GM21825 (cell line): ENCODE results near the gene SMTNL2.
"Not testable (repeated sequence)": the region's sequence is repeated elsewhere in the genome, so short reads cannot be mapped to it uniquely, and the experiment has no call there.

Experiments used
- ATAC-seq: cut with Tn5 transposase; IDR thresholded peaks from one replicate; pipeline ENCODE4 v1.9.1; 2021; ENCODE audit warnings: mild to moderate bottlenecking, moderate library complexity; ENCODE audit not compliant: unreplicated experiment

SMTNL2 gene

DNA sequence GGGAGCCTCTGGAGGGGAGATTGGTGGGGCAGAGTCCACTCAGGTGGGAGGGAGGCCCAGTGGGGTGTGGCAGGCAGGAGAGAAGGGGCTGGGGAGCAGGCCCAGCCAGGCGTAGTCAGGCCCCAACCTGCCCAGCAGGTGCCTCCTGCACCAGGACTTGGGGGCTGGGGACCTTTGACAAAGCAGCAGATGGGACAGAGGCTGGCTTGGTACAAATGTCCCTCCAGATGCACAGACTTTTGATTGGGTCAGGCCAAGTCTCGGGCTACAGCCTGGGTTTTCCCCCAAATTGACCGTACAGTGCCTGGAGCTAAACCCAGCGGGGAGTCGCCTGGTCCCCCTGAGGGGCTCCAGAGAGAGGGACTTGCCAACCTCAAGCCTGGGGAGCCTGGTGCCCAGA lies 24.4 kb upstream of the SMTNL2 start:
- ATAC-seq, result no peak

DNA sequence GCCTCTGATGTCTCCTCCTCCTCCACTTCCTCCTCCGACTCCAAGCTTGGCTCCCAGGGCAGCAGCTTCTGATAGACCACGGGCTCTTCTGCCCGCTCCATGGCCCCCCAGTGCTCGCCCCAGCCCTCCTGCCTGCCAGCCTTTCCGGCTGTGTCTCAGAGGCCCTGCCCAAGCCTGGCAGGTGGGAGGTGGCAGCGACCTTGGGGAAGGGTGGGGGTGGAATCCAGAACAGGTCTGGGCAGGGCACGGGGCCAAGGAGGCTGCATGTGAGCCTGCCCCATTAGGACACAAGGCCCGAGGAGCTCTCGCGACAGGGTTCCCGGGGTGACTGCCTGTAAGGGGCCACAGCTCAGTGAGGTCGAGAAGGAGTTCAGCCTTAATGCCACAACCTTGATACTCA lies 23.9 kb upstream of the SMTNL2 start, which contains the start of gene GGT6:
TSS of gene GGT6 (minus strand) at position 157 of the 400 bp plus-strand sequence. CDS start at position 101, 56 bp downstream.
- no peak for ATAC-seq

DNA sequence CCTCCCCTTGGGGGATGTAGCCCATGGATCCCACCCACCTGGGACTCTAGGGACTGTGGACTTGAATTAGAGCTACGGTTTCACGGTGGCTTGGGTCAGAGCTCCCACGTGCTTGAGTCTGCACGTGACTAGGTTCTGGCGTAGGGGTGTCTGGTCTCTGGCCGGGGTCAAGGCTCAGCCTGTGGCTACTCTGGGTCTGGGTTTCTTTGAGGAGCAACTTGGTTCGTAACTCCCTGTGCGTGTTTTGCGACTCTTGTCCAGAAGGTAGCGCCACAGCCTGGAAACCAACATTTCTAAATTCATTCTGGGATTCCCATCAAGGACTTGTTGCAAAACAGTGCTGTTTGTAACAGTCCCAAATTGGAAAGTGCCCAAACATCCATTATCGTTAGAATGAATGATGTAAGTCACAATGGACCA lies 23.5 kb upstream of the SMTNL2 start:
- ATAC-seq, result no peak

DNA sequence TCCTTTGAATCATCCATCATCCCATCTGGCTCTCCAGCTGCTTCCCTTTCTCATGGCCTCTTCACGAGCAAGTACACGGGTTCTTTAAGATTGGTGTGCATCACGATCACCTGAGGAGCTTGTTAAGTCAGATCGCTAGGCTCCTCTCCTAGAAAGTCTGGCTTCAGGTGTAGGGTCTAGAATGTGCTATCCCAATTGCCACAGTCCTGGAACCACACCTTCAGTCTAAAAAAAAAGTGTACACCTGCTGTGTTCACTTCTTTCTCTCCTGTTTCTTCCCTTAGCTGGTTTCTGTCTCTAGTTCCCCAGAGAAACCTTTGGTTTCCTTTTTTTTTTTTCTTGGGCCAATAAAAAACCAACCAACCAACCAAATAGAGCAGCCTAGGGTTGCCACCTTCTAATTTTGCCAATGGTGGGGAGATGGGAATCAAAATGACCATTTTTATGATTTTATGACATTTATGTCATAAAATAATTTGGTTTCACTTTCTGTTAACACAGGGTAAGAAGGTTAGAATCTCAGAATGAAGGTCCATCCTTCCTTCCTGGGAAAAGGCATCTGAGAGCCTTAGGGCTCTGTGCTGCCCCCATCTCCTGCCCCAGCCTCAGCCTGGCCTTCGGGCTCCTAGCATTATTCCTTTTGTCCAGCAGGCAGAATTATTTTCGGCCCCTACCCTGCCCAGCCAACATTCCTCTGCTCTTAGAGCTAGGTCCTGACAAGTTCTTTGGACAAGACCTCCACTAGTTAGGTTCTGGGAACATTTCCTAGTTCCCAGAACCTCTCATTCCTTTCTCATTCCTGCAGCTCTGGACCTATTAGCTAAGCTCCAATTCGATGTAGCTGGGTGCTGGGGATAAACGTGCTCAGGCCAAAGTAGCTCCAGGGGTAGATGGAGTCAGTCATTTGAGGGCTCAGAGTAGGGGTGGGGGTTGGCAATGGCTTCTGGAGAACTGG lies 22.0 kb upstream of the SMTNL2 start:
- no peak for ATAC-seq

GRCh38 chr17:4565209-4566141 lies 18.9 kb upstream of the SMTNL2 start:
- no peak for ATAC-seq

DNA sequence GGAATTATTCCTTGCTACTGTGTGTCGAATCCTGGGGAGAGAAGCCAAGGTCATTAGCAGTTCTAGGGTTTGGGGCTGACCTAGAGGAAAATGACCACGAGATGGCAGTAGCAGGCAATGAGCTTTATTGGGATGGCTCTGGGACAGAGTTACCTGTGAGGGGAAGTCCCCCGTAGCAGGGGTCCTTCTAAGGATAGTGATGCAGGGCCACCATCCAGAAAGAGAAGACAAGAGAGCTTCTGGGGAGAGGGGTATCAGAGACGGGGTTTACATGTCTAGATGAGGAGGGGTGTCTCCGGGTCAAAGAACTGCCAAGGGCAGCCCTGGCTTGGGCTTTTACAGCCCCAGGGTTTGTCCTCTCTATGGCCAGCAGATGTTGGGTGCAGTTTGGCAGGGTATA lies 17.5 kb upstream of the SMTNL2 start:
- ATAC-seq, result no peak

DNA sequence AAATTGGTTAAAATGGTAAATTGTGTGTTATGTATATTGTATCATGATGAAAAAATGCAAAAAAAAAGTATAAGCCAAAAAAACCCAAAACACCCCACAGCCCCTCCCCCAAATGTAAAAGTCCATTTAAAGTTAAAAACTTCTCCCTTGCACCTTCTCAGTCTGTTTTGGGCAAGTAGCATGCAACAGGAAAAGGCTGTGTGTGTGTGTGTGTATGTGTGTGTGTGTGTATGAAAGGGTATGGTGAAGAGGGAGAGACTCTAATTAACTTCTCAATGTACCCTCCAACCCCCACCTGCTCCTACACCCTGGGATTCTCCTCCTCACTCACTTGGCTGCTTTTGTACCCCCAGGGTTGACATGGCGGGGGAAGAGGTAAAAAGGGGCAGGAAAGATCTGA lies 14.7 kb upstream of the SMTNL2 start:
- no peak for ATAC-seq

DNA sequence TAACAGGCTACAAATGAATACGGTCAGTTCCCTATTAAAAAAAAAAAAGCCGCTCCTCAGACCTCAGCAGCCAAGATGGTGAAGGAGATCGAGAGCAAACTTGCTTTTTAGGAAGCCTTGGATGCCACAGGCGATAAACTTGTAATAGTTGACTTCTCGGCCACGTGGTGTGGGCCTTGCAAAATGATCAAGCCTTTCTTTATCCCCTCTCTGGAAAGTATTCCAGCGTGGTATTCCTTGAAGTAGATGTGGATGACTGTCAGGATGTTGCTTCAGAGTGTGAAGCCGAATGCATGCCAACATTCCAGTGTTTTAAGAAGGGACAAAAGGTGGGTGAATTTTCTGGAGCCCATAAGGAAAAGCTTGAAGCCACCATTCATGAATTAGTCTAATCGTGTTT lies 12.2 kb upstream of the SMTNL2 start:
- no peak for ATAC-seq

DNA sequence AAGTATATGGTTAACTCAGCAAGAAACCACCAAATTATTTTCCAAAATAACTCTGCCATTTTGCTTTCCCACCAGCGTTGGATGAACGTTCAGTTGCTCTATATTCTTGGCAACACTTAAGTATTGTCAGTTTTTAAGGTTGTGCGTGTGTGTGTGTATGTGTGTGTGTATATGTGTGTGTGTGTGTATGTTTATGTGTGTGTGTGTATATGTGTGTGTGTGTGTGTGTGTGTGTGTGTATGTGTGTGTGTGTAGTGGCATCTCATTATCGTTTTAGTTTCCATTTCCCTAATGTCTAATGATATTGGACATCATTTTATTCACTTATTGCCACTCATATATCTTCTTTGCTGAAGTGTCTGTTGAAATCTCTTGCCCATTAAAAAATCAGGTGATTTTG lies 11.2 kb upstream of the SMTNL2 start:
- no peak for ATAC-seq

DNA sequence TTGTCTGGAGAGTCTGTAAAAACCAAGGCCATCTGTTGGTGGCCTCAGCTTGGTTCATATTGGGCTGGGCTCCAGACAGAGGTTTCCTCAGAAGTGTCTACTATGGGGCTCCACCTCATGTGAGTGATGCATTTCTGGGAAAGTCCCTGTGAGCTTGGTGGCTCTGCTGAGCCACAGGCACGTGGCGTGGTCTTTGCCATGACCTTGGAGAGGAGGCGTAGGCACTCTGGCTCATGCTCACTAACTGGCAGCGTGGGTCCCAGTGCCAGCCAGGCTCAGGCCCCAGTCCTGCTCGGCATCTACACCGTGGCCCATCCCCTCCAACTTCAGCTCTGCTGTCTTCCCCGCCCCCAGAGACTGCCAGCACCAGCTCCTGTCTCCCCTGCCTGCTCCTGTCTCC lies 10.7 kb upstream of the SMTNL2 start:
- ATAC-seq, result no peak

DNA sequence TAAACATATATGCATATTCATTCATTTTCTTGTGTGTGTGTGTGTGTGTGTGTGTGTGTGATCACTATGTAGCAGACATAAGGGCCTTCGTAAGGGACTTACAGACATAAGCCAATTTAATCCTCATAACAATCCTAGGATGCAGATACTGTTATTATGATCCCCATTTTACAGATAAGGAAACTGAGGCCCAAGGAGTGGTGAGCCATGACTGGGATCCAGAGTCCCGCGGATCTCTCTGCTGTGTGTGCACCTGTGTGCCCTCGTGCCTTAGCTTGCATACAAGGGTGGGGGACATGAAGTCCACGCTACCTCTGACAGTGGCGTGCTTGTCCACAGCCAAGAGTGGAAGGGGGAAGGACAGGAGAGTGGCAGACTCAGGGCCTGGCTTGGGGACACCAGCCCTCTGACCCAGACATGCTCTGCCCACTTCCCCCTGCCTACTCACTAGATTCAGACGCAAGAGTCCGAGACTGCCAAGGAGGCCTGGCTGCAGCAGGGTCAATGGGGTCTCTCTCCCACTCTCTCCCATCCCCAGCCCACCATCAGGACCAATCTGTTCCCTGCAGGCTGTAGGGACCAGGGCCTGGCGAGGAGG lies 9.8 kb upstream of the SMTNL2 start:
- no peak for ATAC-seq

DNA sequence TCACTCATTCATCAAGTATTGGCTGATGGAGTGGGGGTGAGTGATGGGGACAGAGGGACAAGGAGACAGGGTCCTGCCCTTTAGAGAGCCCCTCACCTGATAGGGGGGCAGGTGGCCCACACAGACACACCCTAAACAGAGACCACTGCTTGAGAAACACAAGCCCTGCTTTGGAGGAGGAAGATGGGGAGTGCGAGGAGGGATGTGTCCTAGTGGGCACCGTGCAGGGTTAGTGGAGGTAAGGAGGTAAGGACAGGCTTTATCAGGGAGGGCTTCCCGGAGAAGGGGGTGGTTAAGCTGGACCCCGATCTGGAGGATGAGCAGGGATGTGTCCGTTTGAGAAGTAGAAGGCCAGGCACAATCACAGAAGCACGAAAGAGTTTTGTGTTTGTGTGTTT lies 8.2 kb upstream of the SMTNL2 start:
- no peak for ATAC-seq

GRCh38 chr17:4576729-4577322 lies 7.5 kb upstream of the SMTNL2 start:
- ATAC-seq, result no peak

- ATAC-seq, result no peak
These were observed 6.8 kb upstream of the SMTNL2 start for GRCh38 chr17:4577386-4577993.

DNA sequence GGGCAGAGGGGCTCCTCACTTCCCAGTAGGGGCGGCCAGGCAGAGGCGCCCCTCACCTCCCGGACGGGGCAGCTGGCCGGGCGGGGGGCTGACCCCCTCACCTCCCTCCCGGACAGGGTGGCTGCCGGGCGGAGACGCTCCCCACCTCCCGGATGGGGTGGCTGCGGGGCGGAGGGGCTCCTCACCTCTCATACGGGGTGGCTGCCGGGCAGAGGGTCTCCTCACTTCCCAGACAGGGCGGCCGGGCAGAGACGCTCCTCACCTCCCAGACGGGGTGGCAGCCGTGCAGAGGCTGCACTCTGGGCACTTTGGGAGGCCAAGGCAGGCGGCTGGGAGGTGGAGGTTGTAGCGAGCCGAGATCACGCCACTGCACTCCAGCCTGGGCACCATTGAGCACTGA lies 6.0 kb upstream of the SMTNL2 start:
- not testable (repeated sequence) for ATAC-seq

- ATAC-seq, result no peak
These were observed 4.7 kb upstream of the SMTNL2 start for GRCh38 chr17:4579678-4580077.

- no peak for ATAC-seq
These were observed 4.0 kb upstream of the SMTNL2 start for GRCh38 chr17:4580291-4580690.

DNA sequence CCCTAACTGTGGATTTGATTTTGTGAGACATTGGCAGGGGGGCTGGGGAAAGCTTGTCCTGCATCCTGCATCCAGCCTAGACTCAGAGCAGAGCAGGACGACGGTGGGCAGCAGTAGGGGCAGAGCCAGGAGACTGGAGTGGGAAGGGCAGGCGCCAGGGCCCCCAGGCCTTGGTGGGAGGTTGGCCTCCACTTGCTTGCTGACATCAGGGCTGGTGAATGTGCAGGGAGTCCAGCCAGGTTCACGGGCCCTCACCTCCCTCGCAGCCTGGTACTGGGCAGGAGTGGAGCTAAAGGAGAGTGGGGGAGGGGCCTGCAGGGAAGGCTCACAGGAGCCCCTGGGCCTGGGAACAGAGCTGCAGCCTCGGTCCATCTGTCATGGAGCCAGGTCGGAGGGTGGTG lies 2.2 kb upstream of the SMTNL2 start:
- no peak for ATAC-seq

GRCh38 chr17:4582691-4583090 lies 1.6 kb upstream of the SMTNL2 start:
- ATAC-seq, result no peak

DNA sequence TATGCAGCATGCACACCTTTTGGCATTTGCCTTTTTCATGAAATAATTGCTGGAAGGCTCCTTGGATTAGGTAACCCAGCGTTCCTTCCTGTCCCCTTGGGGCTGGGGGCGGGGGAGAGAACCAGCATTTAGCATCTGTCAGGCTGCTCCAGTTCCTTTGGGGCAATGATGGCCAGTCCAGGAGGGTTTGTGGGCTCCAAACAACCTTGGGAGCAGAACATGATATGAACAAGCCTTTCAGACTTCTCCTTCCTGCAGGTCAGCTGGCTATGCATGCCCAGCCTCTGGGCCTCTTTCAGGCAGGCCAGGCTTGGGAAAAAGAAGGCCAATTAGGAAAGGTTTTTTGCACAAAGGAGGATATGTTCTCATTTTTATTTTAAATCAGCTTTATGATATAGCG lies 1.1 kb upstream of the SMTNL2 start:
- no peak for ATAC-seq

DNA sequence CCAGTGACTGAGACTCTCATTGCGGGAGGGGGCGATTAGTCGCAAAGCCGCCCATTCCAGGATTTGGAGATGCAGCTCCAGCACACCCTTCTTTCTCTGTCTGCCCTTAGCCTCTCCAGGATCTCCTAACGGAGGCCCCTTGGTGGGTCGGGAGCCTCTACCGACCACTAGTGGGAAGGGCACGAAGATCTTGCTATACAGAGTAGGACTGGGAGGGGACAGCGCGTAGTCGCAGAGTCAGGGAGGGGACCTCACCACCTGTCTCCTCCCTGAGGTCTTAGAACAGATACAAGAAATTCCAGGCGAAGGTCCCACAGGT lies 588 bp upstream of the SMTNL2 start:
- ATAC-seq, result no peak
